ENCODE results near the gene PER1. TPM values are rescaled to one million over a fixed set of nuclear protein-coding genes. Genes with fewer than 3 reads are reported as not detected.

Gene PER1
- total and polyA plus RNA-seq, 2 of the 8 experiments (the other 6 are each of a cell fraction or from before 2014, with no cell fraction given), result 9.6 to 38.0 TPM

GRCh38 chr17:8166731-8167130, 14.5 kb upstream of the PER1 start:
- Histone ChIP-seq H2BK12ac (ENCODE audit: low read depth, low read length) (no peak overlapping the region), H2AK5ac (ENCODE audit: low read depth, low read length) (no peak overlapping the region), H3K23ac (ENCODE audit: insufficient read length) (no peak overlapping the region), H3K4me1 (replicated peaks in 1 of 4; ENCODE audit: control insufficient read depth in 3 of 4, insufficient read depth in 4 of 4, low read length in 3 of 4) (peaks cover 4 to 20% (median 13%) of the 10 kb centered on the region in 4 experiments), H3K79me2 (ENCODE audit: control insufficient read depth in 1 of 2, insufficient read depth in 2 of 2, low read length in 2 of 2) (peaks cover 0 to 7% of the 10 kb centered on the region in 2 experiments; a peak in 2 of 4 replicates), H3K36me3 (ENCODE audit: control insufficient read depth in 2 of 4, insufficient read depth in 4 of 4, low read length in 3 of 4) (no peaks in the 10 kb centered on the region), H3K27ac (ENCODE audit: low read depth, low read length) (no peak overlapping the region), H3K18ac (ENCODE audit: extremely low read depth, low read length) (no peak overlapping the region), H4K8ac (ENCODE audit: extremely low read depth, insufficient read depth, low read length) (no peak overlapping the region), H3K4me2 (ENCODE audit: insufficient read depth in 1 of 2, low read depth in 2 of 2, low read length in 2 of 2) (no peak overlapping the region), H3K79me1 (ENCODE audit: low read depth, low read length) (peaks cover 2% of the 10 kb centered on the region), H4K5ac (ENCODE audit: insufficient read length, low read depth, low read length) (no peak overlapping the region), H3K9me3 (ENCODE audit: insufficient read depth in 2 of 2, low read depth in 1 of 2, low read length in 1 of 2) (no peaks in the 10 kb centered on the region), H4K20me1 (replicated peaks in 1 of 2; ENCODE audit: control insufficient read depth in 1 of 2, insufficient read depth in 2 of 2, low read length in 2 of 2) (peaks cover 4% of the 10 kb centered on the region in 2 experiments), H4K91ac (replicated peaks; ENCODE audit: insufficient read length, low read length) (no peak overlapping the region), H3K9ac (replicated peaks in 1 of 4; ENCODE audit: extremely low read depth in 1 of 4, low read depth in 3 of 4, low read length in 3 of 4) (no peak overlapping the region), H3K23me2 (ENCODE audit: low read depth, low read length) (peaks cover 15% of the 10 kb centered on the region), H2BK15ac (ENCODE audit: low read length) (no peak overlapping the region), H3K4me3 (ENCODE audit: extremely low read depth in 1 of 4, insufficient read depth in 2 of 4, low read depth in 3 of 4, low read length in 4 of 4) (no peak overlapping the region), H3K56ac (replicated peaks; ENCODE audit: insufficient read length, low read depth, low read length) (no peak overlapping the region), H3K14ac (ENCODE audit: insufficient read length) (no peak overlapping the region), H2AFZ (ENCODE audit: low read length) (no peak overlapping the region), H2BK20ac (ENCODE audit: low read length) (no peak overlapping the region), H2BK120ac (replicated peaks; ENCODE audit: low read depth, low read length) (no peak overlapping the region), H2BK5ac (ENCODE audit: low read depth, low read length) (no peak overlapping the region), H3K27me3 (replicated peaks in 1 of 4; ENCODE audit: control insufficient read depth in 3 of 4, extremely low read depth in 1 of 4, insufficient read depth in 3 of 4, low read length in 3 of 4) (no peaks in the 10 kb centered on the region), H3K4ac (replicated peaks; ENCODE audit: insufficient read length, low read depth, low read length) (no peak overlapping the region)
- DNase-seq (ENCODE audit: low read depth in 1 of 2, low spot score in 2 of 2) (no peak), FAIRE-seq (no peak)
- 89% methylated on average over 6 of the region's 6 CpGs; no CpG with 5 or more reads in 1 of the 2 experiments for WGBS, 2 experiments (ENCODE audit: extremely low coverage in 1 of 2, insufficient coverage in 1 of 2, insufficient read length in 1 of 2, insufficient replicate concordance in 2 of 2, low coverage in 1 of 2, low lambda C conversion rate in 2 of 2, missing lambda C conversion rate in 1 of 2)
- ChIA-PET POLR2A (ENCODE audit: partially characterized antibody) (interaction anchor here (1.1 to 15.7 kb wide), 7 partner anchors 7 to 57 kb away, joined by 3 to 289 read pairs (median 5); partner anchors contain the start of gene TMEM107), CTCF (ENCODE audit: partially characterized antibody) (interaction anchor here (0.6 to 2.2 kb wide), 4 partner anchors 8 to 112 kb away, joined by 3 to 14 read pairs (median 3); no protein-coding TSS in a partner anchor)
- no peak for TF ChIP-seq EP300 (IDR thresholded peaks at IDR 0.05; ENCODE audit: borderline replicate concordance in 1 of 2, low read depth in 2 of 2, low read length in 2 of 2)

Measured in H1 (cell line).